Stimulated activated CD4-positive, alpha-beta T cell treated with anti-CD3 and anti-CD28 coated beads, TNF-alpha, amount 100 ng/mL, for 48 hours (primary cell): ENCODE results near the gene SNX9.
"Not testable (repeated sequence)": the region's sequence is repeated elsewhere in the genome, so short reads cannot be mapped to it uniquely, and the experiment has no call there.

Source experiments
- DNase-seq, 3 donors: peaks; one replicate each; pipeline ENCODE4 v3.0.0-alpha.2; 2020; ENCODE audit warnings: low read depth in 3 of 3

SNX9 gene

DNA sequence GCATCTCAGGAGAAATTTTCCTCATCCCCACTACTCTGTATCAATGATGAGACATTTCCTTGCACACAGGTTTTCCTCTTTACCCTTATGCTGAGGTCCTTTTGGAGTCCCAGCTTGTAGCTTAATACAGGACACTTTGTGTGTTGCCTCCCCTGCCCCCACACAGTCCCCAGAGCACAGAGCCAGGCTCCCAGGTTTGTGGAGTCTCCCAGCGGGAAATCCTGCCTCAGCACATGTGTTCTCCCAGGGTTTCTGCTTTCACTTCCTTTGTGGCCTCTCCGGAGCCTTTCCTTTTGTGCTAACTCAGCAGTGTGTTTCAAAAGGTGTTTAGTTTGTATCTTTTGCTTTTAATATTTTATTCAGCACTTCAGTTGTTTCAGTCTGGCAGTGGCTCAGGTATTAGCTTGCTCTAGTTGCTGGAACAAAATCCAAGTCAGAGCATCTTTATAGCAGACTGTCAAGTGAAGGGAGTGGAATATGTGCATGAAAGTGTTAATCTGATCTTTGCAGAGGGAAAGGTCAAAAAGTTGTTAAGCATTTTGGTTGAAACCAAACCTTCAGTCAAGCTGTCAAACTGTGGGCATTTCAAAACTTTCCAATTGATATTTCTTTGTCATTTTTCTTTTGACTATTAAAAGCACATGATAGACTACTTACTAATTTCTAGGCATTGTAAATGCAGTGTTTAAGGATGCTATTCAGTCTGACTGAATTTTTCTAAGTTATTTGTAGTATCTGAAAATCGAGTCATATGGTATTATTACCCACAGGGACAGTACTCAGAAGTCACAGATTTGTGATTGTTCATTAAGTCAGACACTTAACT is 8.6 kb downstream of the SNX9 start:
- DNase-seq, result no peak

DNA sequence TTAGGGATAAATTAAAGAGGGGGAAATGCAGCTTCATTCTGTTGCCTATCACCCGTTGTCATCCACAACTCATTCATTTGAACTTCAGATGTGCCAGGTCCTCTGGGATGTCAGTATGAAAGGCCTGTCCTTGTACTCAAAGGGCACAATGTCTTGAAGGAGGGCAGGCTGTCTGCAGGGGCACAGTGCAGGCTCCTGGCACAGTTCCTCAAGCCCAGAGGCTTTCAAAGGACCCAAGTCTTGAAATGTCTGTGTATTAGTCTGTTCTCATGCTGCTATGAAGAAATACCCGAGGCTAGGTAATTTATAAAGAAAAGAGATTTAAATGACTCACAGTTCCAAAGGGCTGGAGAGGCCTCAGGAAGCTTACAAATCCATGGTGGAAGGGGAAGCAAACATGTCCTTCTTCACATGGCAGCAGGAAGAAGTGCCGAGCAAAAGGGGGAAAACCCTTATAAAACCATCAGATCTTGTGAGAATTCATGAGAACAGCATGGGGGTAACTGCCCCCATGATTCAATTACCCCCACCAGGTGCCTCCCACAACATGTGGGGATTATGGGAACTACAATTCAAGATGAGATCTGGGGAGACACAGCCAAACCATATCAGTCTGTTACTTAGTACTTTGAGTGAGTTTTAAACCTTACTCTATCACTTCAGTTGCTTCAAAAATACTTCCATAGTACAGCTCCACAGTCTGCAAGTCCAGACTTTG is 9.4 kb downstream of the SNX9 start:
- DNase-seq, result no peak

DNA sequence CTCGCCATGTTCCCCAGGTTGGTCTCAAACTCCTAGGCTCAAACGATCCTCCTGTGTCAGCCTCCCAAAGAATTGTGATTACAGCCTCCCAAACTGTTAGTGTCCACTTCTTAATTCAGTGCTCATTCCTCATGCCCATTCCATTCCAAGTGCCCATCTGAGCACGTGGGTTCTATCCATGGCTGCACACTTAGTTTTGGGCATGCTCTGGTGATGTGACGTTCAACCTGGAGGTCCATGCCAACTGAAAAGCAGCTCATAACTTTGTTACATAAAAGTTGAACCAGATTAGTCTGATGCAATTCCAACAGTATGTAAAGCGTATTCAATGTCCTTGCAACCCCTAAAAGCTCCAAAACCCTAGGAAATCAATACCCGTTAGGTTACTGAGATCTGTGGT is 11.5 kb downstream of the SNX9 start:
- no peak for DNase-seq

DNA sequence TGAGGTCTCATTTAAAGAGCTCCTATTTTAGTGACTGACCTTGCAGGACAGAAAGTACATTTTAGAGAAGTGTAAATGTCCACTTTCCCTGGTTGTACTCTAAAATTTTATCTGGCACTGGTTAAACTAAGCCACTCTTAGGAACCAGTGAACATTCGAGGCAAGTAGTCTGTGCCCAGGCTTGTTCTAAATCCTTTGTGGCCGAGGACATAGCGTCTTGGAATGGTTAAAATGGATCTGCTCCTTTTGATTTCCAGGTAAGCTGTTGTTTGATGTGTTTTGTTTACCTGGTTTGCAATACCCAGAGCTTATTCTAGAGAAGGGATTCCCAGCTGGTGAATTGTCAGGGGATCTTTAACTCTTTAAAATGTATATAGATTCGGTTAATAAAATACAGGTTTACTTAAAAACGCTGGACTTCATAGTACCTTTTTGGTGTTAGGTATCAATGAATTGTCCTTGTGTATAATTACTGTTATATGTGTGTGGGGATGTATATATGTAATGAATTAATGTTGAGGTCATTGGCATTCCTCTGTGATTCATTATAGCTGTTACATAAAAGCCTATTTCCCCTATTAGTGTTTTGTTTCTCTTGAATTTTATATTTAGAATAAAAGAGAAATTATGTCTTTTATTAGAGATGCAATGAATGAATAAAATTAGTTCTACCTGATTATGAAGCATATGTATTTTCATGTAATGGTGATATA is 15.8 kb downstream of the SNX9 start:
- no peak for DNase-seq

DNA sequence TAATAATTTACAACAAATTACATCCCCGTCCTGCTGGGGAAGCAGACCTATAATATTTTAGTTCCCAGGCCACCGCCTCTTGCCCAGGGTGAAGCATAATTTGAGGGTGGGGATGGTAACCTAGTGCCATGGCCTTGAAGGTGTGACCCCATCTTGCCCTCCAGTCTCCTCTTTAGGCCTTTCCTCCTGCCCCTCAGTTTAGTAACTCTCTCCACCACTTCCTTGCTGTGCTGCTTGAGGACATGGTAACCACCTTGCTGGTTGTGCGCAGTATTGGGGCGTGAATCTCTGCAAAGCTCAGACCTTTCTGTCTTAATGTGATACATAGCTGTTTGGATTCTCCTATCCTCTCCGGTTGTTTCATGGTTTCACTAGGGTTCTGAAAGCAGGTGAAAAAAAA is 16.6 kb downstream of the SNX9 start:
- no peak for DNase-seq

DNA sequence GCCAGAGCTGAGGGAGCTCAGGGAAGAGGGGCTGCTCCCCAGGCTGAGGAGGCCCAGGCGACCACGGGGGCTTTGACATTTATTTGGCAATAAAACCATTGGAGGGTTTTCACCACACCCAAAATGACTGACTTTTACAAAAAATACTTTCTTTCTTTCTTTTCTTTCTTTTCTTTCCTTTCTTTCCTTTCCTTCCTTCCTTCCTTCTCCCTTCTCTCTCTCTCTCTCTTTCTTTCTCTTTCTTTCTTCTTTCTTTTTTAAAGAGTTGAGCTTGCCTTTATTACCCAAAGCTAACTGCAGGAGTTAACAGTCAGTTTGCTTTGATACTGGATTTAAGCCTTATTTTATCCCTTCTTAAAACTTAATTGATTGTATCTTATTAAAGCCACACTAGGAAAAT is 17.2 kb downstream of the SNX9 start:
- DNase-seq, result no peak

DNA sequence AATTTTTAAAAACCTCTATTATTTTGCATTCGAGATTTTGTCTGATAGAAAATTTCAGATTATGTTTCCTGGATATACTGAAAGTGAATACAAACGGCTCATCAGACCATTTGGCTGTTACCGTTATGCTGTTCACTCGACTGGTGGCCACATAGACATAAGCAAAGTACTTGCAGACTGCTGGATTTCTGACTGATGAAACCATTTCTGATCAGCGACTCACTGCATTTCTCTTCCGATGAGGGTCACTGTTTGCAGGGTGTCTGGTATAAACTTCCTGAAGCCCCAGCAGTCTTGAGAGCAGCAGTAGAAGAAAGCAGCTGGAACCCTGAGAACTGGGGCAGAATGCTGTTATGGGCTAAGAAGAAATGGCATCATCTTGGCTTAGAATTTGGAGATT is 17.7 kb downstream of the SNX9 start:
- no peak for DNase-seq

DNA sequence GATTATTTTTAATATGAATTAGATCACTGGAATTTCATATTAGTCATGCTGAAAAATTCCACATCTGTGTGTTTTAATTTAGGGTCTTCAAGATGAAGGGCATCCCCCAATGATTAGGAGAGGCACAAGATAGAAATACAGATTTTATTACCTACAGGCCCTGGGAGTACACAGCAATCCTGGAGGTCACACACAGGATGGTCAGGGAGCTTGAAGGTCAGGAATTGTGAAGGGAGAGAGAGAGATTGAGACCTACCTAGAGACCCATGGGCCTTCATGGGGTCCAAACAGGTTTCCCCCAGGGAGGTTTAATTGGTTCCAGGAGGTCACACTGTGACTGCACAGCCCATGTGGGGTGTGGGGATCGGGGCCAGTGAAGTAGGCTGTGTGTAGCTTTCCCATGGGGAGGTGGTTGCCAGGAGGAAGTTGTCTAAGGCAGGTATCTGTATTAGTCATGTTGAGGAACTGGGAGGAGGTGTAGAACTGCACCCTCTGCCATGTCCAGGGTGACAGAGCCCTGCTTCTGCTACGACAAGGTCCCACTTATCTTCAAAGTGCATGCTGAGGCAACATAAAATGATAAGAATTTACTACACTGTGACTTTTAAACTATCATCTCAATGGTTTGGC is 18.3 kb downstream of the SNX9 start:
- no peak for DNase-seq

DNA sequence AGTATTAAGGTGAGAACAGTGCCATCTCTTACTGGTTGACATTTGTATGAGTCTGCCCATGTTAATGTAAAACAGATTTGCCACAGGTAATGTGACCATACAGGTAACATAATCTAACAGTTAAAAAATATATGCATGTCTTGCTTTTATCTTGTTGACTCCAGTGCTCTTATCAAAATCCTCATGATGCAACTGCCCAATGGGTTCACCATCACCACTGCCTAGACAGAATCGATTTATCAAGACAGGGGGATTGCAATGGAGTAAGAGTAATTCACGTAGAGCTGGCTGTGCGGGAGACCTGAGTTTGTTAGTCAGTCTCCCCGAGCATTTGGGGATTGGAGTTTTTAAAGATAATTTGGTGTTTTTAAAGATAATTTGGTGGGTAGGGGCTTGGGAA is 19.2 kb downstream of the SNX9 start:
- no peak for DNase-seq

DNA sequence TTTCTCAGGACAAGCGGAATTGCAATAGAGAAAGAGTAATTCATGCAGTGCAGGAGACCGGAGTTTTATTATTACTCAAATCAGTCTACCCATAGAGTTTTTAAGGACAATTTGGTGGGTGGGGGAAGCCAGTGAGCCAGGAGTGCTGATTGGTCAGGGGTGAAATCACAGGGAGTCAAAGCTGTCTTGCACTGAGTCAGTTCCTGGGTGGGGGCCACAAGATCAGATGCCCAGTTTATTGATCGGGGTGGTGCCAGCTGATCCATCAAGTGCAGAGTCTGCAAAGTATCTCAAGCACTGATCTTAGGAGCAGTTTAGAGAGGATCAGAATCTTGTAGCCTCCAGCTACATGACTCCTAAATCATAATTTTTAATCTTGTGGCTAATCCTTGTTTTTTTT is 21.1 kb downstream of the SNX9 start:
- DNase-seq, result not testable (repeated sequence)

DNA sequence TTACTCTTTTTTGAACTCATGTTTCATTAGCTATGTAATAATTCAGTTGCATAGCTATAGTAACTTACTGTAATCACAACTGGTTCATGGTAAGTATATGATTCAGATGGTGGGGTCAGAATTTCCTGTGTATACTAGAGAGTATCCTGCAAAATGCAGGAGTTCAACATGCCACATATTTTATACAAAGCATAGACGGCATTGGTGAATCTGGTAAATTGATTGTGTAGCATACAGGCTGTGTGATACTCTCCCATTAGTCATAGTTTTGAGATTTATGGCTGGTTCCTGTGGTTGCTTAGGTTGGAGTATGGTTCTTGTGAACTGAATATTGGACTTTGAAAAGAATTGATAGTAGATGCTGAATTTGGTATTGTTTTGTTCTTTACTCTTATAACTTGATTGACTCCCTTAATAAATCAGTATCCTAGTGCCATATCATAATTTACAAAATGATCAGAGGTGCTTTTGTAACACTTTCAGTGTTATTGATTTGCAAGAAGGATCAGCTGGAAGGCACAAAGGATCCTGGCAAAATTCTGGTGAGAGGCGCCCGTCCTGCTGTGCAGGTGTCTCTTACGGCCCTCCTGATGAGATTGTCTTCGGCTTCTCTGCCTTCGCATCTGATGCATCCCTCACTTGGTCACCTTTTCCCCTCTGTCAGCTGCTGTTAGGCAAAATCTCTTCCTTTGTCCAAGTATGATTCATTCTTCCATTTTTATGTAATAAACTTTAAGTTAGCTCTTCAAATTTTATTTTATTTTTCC is 22.6 kb downstream of the SNX9 start:
- no peak for DNase-seq

DNA sequence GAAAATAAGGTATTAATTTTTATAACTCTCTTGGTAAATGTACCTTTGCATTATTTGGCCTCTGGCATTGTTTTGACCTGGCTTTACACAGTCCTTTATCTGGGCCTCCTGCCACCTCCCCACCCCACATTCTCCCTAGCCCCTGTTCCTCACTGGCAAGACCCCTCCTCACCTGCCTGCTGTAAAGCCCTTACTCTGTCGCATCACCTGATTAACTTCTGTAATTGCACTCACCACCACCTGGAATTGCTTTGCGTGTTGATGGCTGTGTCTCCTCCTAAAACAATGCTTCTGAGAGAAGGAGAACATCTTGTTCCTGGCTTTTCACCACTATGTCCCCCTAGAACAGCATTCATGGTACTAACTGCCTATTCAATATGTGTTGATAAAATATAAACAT is 24.8 kb downstream of the SNX9 start:
- DNase-seq, result no peak

DNA sequence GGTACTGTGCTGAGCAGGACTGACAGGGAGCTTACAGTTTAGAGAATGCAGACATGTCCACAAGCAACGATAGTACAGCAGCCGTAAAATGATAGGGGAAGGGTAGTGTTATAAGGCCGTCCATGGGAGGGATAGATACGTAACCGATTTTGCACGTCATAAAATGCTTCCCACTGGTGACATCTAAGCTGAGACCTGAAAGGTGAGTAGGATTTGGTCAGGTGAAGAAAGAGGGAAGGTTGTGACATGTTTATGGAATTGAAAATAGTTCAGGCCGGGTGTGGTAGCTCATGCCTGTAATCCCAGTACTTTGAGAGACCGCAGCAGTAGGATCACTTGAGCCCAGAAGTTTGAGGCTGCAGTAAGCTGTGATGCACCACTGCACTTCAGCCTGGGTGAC is 25.6 kb downstream of the SNX9 start:
- no peak for DNase-seq

DNA sequence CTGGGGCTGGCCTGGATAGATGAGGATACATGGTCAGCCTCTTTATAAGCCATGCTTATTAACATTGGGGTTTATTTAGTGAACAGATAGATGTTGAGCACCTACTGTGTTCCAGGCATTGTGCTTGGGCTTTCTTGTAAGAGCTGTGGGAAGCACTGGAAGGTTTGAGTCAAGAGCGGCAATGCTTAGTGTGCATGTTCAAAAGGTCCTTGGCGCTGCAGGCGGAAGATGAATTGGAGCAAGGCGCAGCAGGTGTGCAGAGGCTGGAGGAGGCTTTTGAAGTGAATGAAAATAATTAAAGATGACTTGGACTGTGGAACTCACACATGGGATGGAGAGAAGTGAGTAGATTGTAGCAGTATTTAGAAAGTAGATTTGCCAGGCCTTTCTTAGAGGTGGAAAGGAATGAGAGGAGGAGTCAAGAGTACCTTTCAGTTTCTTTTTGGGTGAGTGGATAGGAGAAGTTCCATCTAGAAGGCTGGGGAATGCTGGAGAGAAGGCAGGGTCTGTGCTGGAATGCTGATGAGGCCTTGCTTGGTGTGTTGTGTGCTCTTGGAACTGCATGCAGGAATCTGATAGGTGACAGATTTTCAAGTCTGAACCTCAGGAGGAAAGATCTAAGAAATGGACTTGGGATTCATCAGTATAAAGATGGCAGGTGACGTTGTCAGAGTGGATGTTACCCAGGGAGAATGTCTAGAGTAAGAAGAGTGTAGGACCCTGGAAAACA is 26.4 kb downstream of the SNX9 start:
- DNase-seq, result no peak

DNA sequence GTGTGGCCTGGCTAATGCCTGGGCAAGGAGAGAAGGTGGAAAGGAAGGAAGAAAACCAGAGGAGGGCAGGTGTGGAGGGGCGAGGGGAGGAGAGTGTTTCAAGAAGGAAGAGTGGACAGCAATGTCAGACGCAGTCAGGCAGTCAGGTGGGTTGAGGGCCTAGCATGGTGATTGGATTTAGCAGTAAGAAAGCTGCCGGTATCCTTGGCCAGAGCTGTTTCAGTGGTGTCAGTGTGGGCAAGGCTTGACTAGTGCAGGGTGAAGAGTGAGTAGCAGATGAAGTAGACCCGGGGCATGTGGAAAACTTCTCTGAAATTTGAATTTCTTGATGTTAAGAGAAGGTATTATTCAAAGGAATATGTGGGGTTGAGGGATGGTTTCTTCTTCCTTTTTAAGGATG is 27.0 kb downstream of the SNX9 start:
- DNase-seq, result no peak

DNA sequence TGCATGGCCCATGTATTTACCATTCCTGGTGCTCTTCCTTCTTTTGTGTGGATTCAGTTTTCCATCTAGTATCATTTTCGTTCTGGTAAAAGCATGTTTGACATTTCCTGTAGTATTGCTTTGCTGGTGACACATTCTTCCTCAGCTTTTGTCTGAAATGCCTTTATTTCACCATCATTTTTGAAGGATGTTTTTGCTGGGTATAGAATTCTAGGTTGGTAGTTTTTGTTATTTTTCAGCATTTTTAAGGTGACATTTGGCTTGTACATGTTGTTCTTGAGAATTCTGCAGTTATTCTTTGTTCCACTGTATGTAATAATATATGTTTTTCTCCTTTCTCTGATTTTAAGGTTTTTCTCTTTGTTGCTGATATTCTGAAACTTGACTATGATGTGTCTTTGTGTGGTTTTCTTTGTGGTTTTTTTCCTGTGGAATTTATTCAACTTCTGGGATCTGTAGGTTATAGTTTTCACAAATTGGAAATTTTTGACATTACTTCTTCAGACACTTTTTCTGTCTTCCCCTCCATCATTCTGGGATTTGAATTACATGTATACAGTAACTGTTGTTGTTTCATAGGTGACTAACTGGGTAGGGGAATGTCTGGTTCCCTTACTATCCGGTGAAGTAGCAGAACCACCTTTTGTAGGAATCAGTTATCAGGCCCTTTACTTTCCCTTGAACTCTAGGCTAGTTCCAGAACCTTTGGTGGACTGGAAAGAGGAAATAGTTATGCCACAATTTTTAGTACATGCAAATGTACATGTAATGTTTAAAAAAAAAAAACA is 30.2 kb downstream of the SNX9 start:
- DNase-seq, result no peak

DNA sequence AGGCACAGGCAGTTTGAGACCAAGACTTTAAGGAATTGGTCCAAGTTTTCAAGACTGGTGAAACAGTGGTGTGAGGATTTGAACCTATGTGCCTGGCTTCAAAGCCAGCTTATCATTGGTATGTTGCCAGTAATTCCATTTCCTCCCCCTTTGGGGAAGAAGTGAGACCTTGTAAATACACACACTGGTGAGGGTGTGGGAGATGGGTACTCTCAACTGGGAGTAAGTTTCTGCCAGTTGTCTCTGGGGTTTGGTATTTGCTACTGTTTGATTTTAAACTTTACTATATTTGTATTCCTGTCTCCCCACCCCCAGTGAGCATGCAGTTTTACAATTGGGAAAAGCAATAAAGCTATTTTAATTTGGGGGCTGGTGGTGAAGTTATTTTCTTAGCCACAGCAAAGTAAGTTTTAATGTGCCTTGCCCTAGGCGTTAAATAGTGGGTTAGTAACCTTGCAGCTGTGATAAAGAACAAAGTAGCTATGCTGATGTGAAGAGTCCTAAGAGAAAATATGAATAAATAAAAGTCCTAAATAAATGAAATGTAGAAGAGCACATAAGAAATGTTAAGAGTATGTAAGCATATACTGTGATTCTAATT is 31.0 kb downstream of the SNX9 start:
- DNase-seq, result no peak

DNA sequence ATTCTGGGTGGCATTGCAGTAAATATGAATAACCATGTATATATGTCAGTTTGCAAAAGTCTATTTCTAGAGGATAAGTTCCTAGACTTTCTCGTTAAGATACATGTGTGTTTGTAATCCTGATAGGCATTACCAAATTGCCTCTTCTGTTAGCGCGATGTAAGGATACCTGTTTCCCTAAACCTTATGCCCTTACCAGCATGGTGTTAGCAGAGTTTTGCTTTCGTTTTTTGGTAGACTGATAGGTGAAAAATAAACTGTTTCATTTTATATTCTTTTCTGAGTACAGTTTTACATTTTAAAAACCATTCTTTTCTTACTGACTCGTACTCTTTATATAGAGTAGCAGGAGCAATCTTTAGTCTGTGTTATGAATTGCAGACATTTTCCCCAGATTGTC is 32.3 kb downstream of the SNX9 start:
- DNase-seq, result no peak

DNA sequence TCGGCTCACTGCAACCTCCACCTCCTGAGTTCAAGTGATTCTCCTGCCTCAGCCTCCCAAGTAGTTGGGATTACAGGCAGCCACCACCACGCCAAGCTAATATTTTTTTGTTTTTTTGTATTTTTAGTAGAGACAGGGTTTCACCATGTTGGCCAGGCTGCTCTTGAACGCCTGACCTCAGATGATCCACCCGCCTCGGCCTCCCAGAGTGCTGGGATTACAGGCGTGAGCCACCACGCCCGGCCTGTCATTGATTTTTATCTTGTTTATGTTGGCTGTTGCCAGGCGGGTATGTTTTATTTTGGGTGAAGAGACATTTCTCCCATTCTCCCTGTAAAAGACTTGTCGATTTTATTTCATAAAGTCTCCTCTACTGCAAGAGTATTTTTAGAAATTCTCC is 32.8 kb downstream of the SNX9 start:
- DNase-seq, result not testable (repeated sequence)

DNA sequence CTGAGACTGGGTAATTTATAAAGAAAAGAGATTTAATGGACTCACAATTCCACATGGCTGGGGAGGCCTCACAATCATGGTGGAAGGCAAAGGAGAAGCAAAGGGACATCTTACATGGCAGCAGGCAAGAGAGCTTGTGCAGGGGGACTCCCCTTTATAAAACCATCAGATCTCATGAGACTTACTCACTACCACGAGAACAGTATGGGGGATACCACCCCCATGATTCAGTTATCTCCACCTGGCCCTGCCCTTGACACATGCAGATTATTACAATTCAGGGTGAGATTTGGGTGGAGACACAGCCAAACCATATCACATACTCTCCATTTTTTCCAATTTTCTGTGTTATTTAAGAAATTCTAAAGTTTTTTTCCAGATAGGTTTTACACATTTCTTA is 35.6 kb downstream of the SNX9 start:
- DNase-seq, result not testable (repeated sequence)
